NB4 (cell line): ENCODE measurements around the gene PES1.

Experiments
- MYC ChIP-seq: IDR thresholded peaks from 2 replicates; pipeline ENCODE4 v1.6.1; 2011; ENCODE audit warnings: low read depth, low read length
- POLR2A ChIP-seq: IDR thresholded peaks from 2 replicates; pipeline ENCODE4 v1.6.1; 2011; ENCODE audit warnings: mild to moderate bottlenecking; ENCODE audit not compliant: insufficient read length; ENCODE audit errors: extremely low read depth
- TF ChIP-seq, protein P1 (sequence below): IDR thresholded peaks from one replicate; pipeline ENCODE4 v1.5.1; 2012; ENCODE audit warnings: low read depth, low read length
- TF ChIP-seq, protein P2 (sequence below): IDR thresholded peaks from 2 replicates; pipeline ENCODE4 v1.6.1; 2011; ENCODE audit warnings: low read depth, low read length

DNA sequence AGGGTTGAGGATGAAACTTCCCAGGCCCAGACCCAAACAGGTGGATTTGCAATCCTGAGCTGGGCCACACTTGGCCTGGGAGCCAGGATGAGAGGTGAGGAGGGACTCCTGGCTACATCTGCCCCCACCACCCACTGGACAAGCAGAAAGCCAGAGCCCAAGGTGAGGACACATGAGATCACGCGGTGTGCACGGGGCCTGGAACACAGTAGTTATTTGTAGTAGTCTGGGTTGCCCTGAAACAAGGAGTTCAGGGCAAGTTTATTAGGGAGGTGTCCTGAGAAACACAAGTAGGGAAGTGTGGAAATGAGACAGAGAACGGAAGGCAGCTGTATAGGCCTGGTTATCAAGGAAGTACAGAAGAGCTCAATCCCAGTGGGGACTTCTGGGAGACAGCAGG is 44.5 kb downstream of the PES1 start:
- TF ChIP-seq, protein P1, sequence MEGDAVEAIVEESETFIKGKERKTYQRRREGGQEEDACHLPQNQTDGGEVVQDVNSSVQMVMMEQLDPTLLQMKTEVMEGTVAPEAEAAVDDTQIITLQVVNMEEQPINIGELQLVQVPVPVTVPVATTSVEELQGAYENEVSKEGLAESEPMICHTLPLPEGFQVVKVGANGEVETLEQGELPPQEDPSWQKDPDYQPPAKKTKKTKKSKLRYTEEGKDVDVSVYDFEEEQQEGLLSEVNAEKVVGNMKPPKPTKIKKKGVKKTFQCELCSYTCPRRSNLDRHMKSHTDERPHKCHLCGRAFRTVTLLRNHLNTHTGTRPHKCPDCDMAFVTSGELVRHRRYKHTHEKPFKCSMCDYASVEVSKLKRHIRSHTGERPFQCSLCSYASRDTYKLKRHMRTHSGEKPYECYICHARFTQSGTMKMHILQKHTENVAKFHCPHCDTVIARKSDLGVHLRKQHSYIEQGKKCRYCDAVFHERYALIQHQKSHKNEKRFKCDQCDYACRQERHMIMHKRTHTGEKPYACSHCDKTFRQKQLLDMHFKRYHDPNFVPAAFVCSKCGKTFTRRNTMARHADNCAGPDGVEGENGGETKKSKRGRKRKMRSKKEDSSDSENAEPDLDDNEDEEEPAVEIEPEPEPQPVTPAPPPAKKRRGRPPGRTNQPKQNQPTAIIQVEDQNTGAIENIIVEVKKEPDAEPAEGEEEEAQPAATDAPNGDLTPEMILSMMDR: no peak
- TF ChIP-seq POLR2A (no peak), MYC (no peak)
- TF ChIP-seq, protein P2, sequence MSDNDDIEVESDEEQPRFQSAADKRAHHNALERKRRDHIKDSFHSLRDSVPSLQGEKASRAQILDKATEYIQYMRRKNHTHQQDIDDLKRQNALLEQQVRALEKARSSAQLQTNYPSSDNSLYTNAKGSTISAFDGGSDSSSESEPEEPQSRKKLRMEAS: no peak
